Esophagus squamous epithelium (tissue), 5 donors: ENCODE results near the gene FXYD6. TPM values are rescaled to one million over a fixed set of nuclear protein-coding genes. Genes with fewer than 3 reads are reported as not detected.

ENCODE experiments used
- DNase-seq: peaks from one replicate; lab custom pipeline; 2025; lab: John Stamatoyannopoulos, UW
- H3K27ac ChIP-seq, 4 donors: fragments of 200-600 bp; sonication (generic); one replicate each; pipeline ENCODE4 v1.5.1; 2016 to 2019; ENCODE audit warnings: mild to moderate bottlenecking in 1 of 4
- H3K27me3 ChIP-seq, 4 donors: fragments of 200-600 bp; sonication (generic); 1 replicate in 3 of 4; 2 replicates in 1 of 4; pipeline versions ENCODE4 v1.5.1 to v1.6.0; 2017 to 2021; ENCODE audit warnings: antibody characterized with exemption in 1 of 4
- H3K36me3 ChIP-seq, 3 donors: fragments of 200-600 bp; sonication (generic); one replicate each; pipeline ENCODE4 v1.5.1; 2016 to 2019
- H3K4me1 ChIP-seq, 3 donors: fragments of 200-600 bp; sonication (generic); one replicate each; pipeline ENCODE4 v1.5.1; 2017 to 2019
- H3K4me3 ChIP-seq, 4 donors: fragments of 200-600 bp; sonication (generic); 1 replicate in 3 of 4; 2 replicates in 1 of 4; pipeline ENCODE4 v1.5.1; 2016 to 2019; ENCODE audit warnings: mild to moderate bottlenecking in 2 of 4, moderate library complexity in 1 of 4
- H3K9me3 ChIP-seq, 3 donors: fragments of 200-600 bp; sonication (generic); one replicate each; pipeline ENCODE4 v1.5.1; 2016 to 2019
- CTCF ChIP-seq, 6 experiments: fragments of 450-650 bp in 4 of 6; fragments of 200-600 bp in 2 of 6; sonication (generic) in 2 of 6; IDR thresholded peaks; one replicate each; pipeline ENCODE4 v1.5.1; 2016 to 2019; ENCODE audit warnings: antibody characterized with exemption in 6 of 6, mild to moderate bottlenecking in 4 of 6, moderate library complexity in 4 of 6
- POLR2A ChIP-seq, 4 donors: fragments of 450-650 bp; IDR thresholded peaks; one replicate each; pipeline ENCODE4 v1.6.1; 2017; ENCODE audit warnings: antibody characterized with exemption in 4 of 4, mild to moderate bottlenecking in 4 of 4, moderate library complexity in 3 of 4
- WGBS, 2 donors: methylation state at CpG; one replicate each; pipeline ENCODE4 v1.1.5; 2018; 5-methylcytosine and 5-hydroxymethylcytosine counted together
- intact Hi-C: fragments of 100-400 bp; cut with DNase I; formaldehyde crosslinking; loops from one replicate; pipeline ENCODE4 v1.15.0; 2022
- total RNA-seq, 4 donors: library from RNA; depleted of rRNA; stranded (reverse); fragments of >200 nt; gene quantifications; one replicate each; pipeline ENCODE4 v1.1.0, GENCODE V29; 2016
- donor health status: DM: yes; HTN: yes; CAD: no.

The FXYD6 gene
- total RNA-seq, 4 donors from 2014 or later: 0.61 to 27.7 (median 2.1) TPM

DNA sequence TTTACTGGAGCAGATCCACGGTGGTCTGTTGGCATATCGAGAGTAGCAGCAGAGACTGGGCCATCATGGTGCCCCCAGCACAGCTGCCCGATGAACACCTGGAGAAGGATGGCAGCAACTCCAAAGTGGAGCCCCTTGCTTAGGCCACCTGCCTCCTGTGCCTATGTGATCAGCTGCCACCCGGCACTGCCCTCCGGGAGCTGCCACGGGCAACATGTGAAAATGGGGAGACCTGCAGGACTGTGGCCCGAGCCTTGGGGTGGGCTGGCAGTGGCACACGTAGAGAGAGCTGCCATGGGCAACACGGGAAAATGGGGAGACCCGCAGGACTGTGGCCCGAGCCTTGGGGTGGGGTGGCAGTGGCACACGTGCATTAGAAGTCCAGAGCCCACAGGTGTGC, 55.0 kb downstream of the FXYD6 start:
- TF ChIP-seq POLR2A (IDR thresholded peaks at IDR 0.05): no peak
- no peak for TF ChIP-seq CTCF (IDR thresholded peaks at IDR 0.05)
- no peak for DNase-seq
- H3K27ac ChIP-seq: no peak overlapping the region
- no peak overlapping the region for H3K4me3 ChIP-seq
- peaks cover 0 to 8% (median 0%) of the 10 kb centered on the region in 4 donors for H3K27me3 ChIP-seq
- intact Hi-C loops: no loop called here
- H3K36me3 ChIP-seq: no peaks in the 10 kb centered on the region
- H3K4me1 ChIP-seq: peaks cover 12 to 59% (median 30%) of the 10 kb centered on the region in 3 donors
- WGBS, 2 donors: 59 to 82% methylated on average over 4 to 10 of the region's 12 CpGs
- H3K9me3 ChIP-seq: no peaks in the 10 kb centered on the region

- intact Hi-C loops: no loop called here
- TF ChIP-seq POLR2A (IDR thresholded peaks at IDR 0.05) (no peak), CTCF (IDR thresholded peaks at IDR 0.05) (no peak)
- peaks cover 17 to 66% (median 39%) of the 10 kb centered on the region in 3 donors for H3K4me1 ChIP-seq
Measured at GRCh38 chr11:117820516-117820915, 55.9 kb downstream of the FXYD6 start.

DNA sequence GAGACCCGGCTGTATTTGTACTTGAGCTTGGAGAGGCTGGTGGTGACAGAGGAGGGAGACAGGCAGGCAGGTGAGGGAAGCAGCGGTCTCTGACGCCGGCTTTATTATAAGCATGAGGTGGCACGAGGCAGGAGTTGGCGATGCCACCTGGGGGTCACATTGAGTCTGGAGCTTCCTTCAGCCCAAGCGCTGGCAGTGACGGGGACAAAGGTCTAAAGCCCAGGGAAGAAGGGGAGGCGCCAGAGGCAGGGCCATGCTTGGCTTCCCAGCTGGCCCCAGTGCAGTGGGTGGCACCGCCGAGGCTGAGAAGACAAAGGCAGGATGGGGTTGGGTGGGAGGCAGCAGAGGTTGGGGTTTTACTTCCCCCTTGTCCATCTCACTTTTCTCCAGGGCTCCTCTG, 56.4 kb downstream of the FXYD6 start:
- Histone ChIP-seq H3K9me3 (no peaks in the 10 kb centered on the region), H3K27ac (no peak overlapping the region), H3K4me1 (peaks cover 17 to 66% (median 40%) of the 10 kb centered on the region in 3 donors), H3K4me3 (no peak overlapping the region), H3K27me3 (no peaks in the 10 kb centered on the region), H3K36me3 (no peaks in the 10 kb centered on the region)
- WGBS, 2 donors: 88 to 91% methylated on average over 6 of the region's 11 CpGs
- intact Hi-C loops: no loop called here
- TF ChIP-seq POLR2A (IDR thresholded peaks at IDR 0.05): no peak
- no peak for DNase-seq

More at GRCh38 chr11:117820516-117820915, 55.9 kb downstream of the FXYD6 start:
- Histone ChIP-seq H3K36me3 (no peaks in the 10 kb centered on the region), H3K27ac (no peak overlapping the region), H3K4me3 (no peak overlapping the region), H3K9me3 (no peaks in the 10 kb centered on the region), H3K27me3 (peaks cover 0 to 4% (median 0%) of the 10 kb centered on the region in 4 donors)
- DNase-seq: no peak
- 81 to 96% methylated on average over 3 to 9 of the region's 10 CpGs for WGBS, 2 donors

- H3K36me3 ChIP-seq: no peaks in the 10 kb centered on the region
- intact Hi-C loops: loop anchor here (10.0 kb wide), 1 partner anchor 395 kb away; no protein-coding TSS in a partner anchor
- TF ChIP-seq POLR2A (IDR thresholded peaks at IDR 0.05) (no peak), CTCF (IDR thresholded peaks at IDR 0.05) (peak in 5 of 6 experiments; percentile 25 to 63 (median 40))
- H3K4me3 ChIP-seq: no peak overlapping the region
- no peak for DNase-seq
- H3K9me3 ChIP-seq: no peaks in the 10 kb centered on the region
- H3K27me3 ChIP-seq: no peaks in the 10 kb centered on the region
- H3K27ac ChIP-seq: no peak overlapping the region
- WGBS, 2 donors: 63% methylated on average over 4 of the region's 10 CpGs; no CpG with 5 or more reads in 1 of the 2 donors
- H3K4me1 ChIP-seq: peaks cover 17 to 66% (median 39%) of the 10 kb centered on the region in 3 donors
Measured at GRCh38 chr11:117819096-117820040, 57.1 kb downstream of the FXYD6 start.

DNA sequence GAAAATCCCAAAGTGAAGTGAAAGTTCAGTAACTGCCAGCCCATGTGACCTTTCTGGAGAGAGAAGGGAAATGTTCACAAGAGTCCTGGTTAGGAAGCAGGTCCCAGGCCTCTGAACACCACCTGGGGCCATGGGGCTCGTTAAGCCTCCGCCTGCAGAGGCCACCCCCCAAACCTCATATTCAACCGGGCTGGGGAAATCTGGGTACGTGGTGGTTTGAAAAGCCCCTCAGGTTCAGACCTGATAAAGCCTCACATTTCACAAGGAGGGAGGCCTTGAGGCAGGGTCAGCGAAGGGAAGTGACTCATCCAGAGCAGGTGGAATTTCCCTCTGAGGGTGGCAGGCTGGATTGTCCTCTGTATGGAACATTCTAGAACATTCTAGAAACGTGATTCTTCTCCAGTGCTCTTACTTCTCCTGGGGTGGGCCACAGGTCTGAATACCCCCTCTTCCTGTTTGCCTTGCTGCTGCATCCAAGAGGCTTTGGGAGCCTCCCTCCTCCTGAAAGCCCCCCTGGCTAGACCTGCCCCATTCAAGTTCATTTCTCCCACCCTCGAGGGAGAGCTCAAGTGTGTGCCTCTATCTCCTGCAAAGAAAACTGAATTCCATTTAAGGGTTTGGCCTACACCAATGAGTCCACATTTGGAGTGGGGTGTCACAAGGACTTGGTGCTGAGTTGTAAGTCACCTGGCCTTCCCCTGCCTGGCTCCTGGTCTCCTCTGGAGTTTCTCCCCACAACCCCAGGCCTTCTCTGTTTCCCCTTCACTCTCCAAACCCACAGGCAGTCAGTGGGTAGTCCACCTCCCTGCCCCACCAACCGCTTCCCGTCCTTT, 58.2 kb downstream of the FXYD6 start:
- Histone ChIP-seq H3K4me1 (peaks cover 17 to 58% (median 30%) of the 10 kb centered on the region in 3 donors), H3K27me3 (no peaks in the 10 kb centered on the region), H3K27ac (peak overlapping the region in 2 of 4 donors; percentile 75 to 83), H3K9me3 (no peaks in the 10 kb centered on the region), H3K4me3 (no peak overlapping the region), H3K36me3 (no peaks in the 10 kb centered on the region)
- intact Hi-C loops: loop anchor here (10.0 kb wide), 1 partner anchor 393 kb away; no protein-coding TSS in a partner anchor
- TF ChIP-seq CTCF (IDR thresholded peaks at IDR 0.05) (no peak), POLR2A (IDR thresholded peaks at IDR 0.05) (no peak)
- WGBS, 2 donors: 51 to 72% methylated on average over 4 to 6 of the region's 9 CpGs
- no peak for DNase-seq
